Smooth muscle cell (in vitro differentiated cells): Measurements from ENCODE around the gene APOBEC3F. TPM values are rescaled to one million over a fixed set of nuclear protein-coding genes. Genes with fewer than 3 reads are reported as not detected.

ENCODE experiments used
- DNase-seq: peaks from one replicate; lab custom pipeline; 2025; ENCODE audit not compliant: unreplicated experiment; lab: John Stamatoyannopoulos, UW
- H2AFZ ChIP-seq: fragments of 200-600 bp; sonication (generic); 2 replicates; pipeline ENCODE4 v1.6.0; 2016; ENCODE audit warnings: antibody characterized with exemption, low read depth, mild to moderate bottlenecking
- H3F3A ChIP-seq: fragments of 200-600 bp; sonication (generic); 2 replicates; pipeline ENCODE4 v1.6.0; 2017; ENCODE audit warnings: antibody characterized with exemption, low read depth
- H3K27ac ChIP-seq: fragments of 200-600 bp; sonication (generic); 2 replicates; pipeline ENCODE4 v1.5.1; 2016; ENCODE audit warnings: low read depth, mild to moderate bottlenecking
- H3K27me3 ChIP-seq: fragments of 200-600 bp; sonication (generic); 2 replicates; pipeline ENCODE4 v1.6.1; 2016; ENCODE audit warnings: low read depth, mild to moderate bottlenecking
- H3K36me3 ChIP-seq: fragments of 200-600 bp; sonication (generic); 2 replicates; pipeline ENCODE4 v1.5.1; 2016; ENCODE audit warnings: low read depth
- H3K4me1 ChIP-seq: fragments of 200-600 bp; sonication (generic); 2 replicates; pipeline ENCODE4 v1.5.1; 2016; ENCODE audit warnings: low read depth
- H3K4me2 ChIP-seq: fragments of 200-600 bp; sonication (generic); 2 replicates; pipeline ENCODE4 v1.6.0; 2016; ENCODE audit warnings: mild to moderate bottlenecking
- H3K4me3 ChIP-seq: fragments of 200-600 bp; sonication (generic); 2 replicates; pipeline ENCODE4 v1.5.1; 2016; ENCODE audit warnings: mild to moderate bottlenecking
- H3K79me2 ChIP-seq: fragments of 200-600 bp; sonication (generic); 2 replicates; pipeline ENCODE4 v1.6.0; 2016; ENCODE audit warnings: low read depth, mild to moderate bottlenecking
- H3K9ac ChIP-seq: fragments of 200-600 bp; sonication (generic); 2 replicates; pipeline ENCODE4 v1.6.0; 2016; ENCODE audit warnings: low read depth
- H3K9me3 ChIP-seq: fragments of 200-600 bp; sonication (generic); replicated peaks from 2 replicates; pipeline ENCODE4 v1.5.1; 2016; ENCODE audit warnings: low read depth
- H4K20me1 ChIP-seq: fragments of 200-600 bp; sonication (generic); 2 replicates; pipeline ENCODE4 v1.6.0; 2016; ENCODE audit warnings: low read depth
- CTCF ChIP-seq: fragments of 200-600 bp; sonication (generic); IDR thresholded peaks from 2 replicates; pipeline ENCODE4 v1.5.1; 2017; ENCODE audit warnings: borderline replicate concordance, mild to moderate bottlenecking, antibody characterized with exemption; ENCODE audit not compliant: insufficient read depth, poor library complexity, severe bottlenecking
- WGBS: methylation state at CpG from one replicate; pipeline ENCODE4 v1.1.7; 2016; ENCODE audit warnings: low lambda C conversion rate; 5-methylcytosine and 5-hydroxymethylcytosine counted together
- polyA plus RNA-seq: library from polyadenylated mRNA; unstranded; fragments of >200 nt; fragmentation: Nextera tagmentation; extraction: Ambion mirVana; gene quantifications from 2 replicates; pipeline ENCODE4 v1.2.1, GENCODE V29; 2016
- total RNA-seq: library from RNA; depleted of rRNA; stranded (reverse); fragments of >200 nt; gene quantifications from 2 replicates; pipeline ENCODE4 v1.2.3, GENCODE V29; 2014

APOBEC3F gene
- total and polyA plus RNA-seq, 2 experiments from 2014 or later: 1.3 to 8.2 TPM

- WGBS: 96% methylated on average over 12 of the region's 12 CpGs
Measured at GRCh38 chr22:39081016-39081415, 40.4 kb downstream of the APOBEC3F start.

GRCh38 chr22:39081598-39081997 lies 40.9 kb downstream of the APOBEC3F start:
- H3K4me2 ChIP-seq: no peak overlapping the region
- WGBS: 78% methylated on average over 8 of the region's 8 CpGs
- H3K9me3 ChIP-seq: no peaks in the 10 kb centered on the region

More at GRCh38 chr22:39081016-39081415, 40.4 kb downstream of the APOBEC3F start:
- no peak overlapping the region for H2AFZ ChIP-seq
- TF ChIP-seq CTCF: no peak
- H3F3A ChIP-seq: no peaks in the 10 kb centered on the region
- no peak overlapping the region for H3K4me2 ChIP-seq
- no peaks in the 10 kb centered on the region for H3K9me3 ChIP-seq
- H3K27me3 ChIP-seq: no peaks in the 10 kb centered on the region
- no peak overlapping the region for H3K27ac ChIP-seq
- H3K4me1 ChIP-seq: no peaks in the 10 kb centered on the region
- DNase-seq: no peak
- H3K36me3 ChIP-seq: no peaks in the 10 kb centered on the region
- no peak overlapping the region for H3K9ac ChIP-seq
- H3K4me3 ChIP-seq: no peak overlapping the region
- no peaks in the 10 kb centered on the region for H4K20me1 ChIP-seq
- H3K79me2 ChIP-seq: no peaks in the 10 kb centered on the region

GRCh38 chr22:39083212-39084165 lies 42.8 kb downstream of the APOBEC3F start:
- TF ChIP-seq CTCF: no peak
- Histone ChIP-seq H3K27ac (no peak overlapping the region), H3K27me3 (no peaks in the 10 kb centered on the region), H4K20me1 (no peaks in the 10 kb centered on the region), H3K4me3 (no peak overlapping the region), H2AFZ (no peak overlapping the region), H3F3A (no peaks in the 10 kb centered on the region), H3K4me1 (no peaks in the 10 kb centered on the region), H3K4me2 (no peak overlapping the region), H3K36me3 (no peaks in the 10 kb centered on the region), H3K79me2 (no peaks in the 10 kb centered on the region), H3K9me3 (no peaks in the 10 kb centered on the region), H3K9ac (no peak overlapping the region)
- 95% methylated on average over 12 of the region's 14 CpGs for WGBS
- DNase-seq: no peak

More at GRCh38 chr22:39081598-39081997, 40.9 kb downstream of the APOBEC3F start:
- no peak for DNase-seq
- Histone ChIP-seq H3K27ac (no peak overlapping the region), H3K36me3 (no peaks in the 10 kb centered on the region), H3K79me2 (no peaks in the 10 kb centered on the region), H3K27me3 (no peaks in the 10 kb centered on the region), H3K4me1 (no peaks in the 10 kb centered on the region), H3K4me3 (no peak overlapping the region), H2AFZ (no peak overlapping the region), H3F3A (no peaks in the 10 kb centered on the region), H4K20me1 (no peaks in the 10 kb centered on the region), H3K9ac (no peak overlapping the region)
- TF ChIP-seq CTCF: no peak
